ENCODE results near the gene APOB. TPM values are rescaled to one million over a fixed set of nuclear protein-coding genes. Genes with fewer than 3 reads are reported as not detected.

APOB gene
- total RNA-seq, 4 donors from 2014 or later, result 0.11 to 0.13 TPM; not detected in 2

DNA sequence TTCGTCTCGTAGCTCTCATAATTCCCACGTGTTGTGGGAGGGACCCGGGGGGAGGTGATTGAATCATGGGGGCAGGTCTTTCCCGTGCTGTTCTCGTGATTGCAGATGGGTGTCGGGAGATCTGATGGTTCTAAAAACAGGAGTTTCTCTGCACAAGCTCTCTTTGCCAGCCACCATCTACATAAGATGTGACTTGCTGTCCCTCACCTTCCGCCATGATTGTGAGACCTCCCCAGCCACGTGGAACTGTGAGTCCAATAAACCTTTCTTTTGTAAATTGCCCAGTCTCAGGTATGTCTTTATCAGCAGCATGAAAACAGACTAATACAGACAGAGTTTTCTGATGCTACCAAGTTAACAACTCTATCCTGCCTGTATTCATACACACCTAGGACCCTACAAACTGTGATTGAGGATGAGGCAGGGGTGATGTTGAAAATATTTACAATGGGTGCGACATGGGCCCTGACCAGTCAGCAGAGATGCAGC is 3.9 kb downstream of the APOB start:
- no peaks in the 10 kb centered on the region for H3K27me3 ChIP-seq
- 80% methylated on average over 10 of the region's 10 CpGs for WGBS, 2 donors

DNA sequence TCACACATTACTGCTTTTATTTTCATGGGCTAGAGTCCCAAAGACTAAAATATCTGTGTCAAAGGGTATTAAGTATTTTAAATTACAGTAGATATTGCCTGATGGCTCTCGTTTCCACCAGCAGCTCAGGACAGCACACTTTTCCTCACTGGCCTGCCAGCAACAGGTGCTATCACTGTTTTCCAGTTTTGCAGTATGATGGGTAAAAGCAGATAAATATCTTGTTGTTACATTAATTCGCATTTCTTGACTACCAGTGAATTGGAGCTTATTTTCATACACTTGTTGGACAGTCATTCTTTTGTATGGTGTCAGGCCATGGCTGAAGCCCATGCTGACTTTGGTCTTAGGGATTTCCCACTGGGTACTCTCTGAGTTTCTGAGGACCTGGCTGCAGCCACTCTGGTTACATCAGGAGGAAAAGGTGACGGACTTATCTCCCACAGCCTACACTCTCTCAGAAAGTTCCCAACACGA is 4.8 kb downstream of the APOB start:
- H3K36me3 ChIP-seq, result no peaks in the 10 kb centered on the region
- H3K4me3 ChIP-seq (replicated peaks in 1 of 3), result no peak overlapping the region
- H3K27me3 ChIP-seq, result no peaks in the 10 kb centered on the region
- 57 to 72% methylated on average over 4 of the region's 4 CpGs for WGBS, 2 donors
- intact Hi-C loops (cut with DNase I), result no loop called here
- H3K9me3 ChIP-seq, result no peaks in the 10 kb centered on the region
- DNase-seq, result no peak
- peaks cover 4 to 15% of the 10 kb centered on the region in 2 donors for H3K4me1 ChIP-seq
- no peak overlapping the region for H3K27ac ChIP-seq
- TF ChIP-seq POLR2A (IDR thresholded peaks at IDR 0.05), result no peak
- TF ChIP-seq, protein P1, sequence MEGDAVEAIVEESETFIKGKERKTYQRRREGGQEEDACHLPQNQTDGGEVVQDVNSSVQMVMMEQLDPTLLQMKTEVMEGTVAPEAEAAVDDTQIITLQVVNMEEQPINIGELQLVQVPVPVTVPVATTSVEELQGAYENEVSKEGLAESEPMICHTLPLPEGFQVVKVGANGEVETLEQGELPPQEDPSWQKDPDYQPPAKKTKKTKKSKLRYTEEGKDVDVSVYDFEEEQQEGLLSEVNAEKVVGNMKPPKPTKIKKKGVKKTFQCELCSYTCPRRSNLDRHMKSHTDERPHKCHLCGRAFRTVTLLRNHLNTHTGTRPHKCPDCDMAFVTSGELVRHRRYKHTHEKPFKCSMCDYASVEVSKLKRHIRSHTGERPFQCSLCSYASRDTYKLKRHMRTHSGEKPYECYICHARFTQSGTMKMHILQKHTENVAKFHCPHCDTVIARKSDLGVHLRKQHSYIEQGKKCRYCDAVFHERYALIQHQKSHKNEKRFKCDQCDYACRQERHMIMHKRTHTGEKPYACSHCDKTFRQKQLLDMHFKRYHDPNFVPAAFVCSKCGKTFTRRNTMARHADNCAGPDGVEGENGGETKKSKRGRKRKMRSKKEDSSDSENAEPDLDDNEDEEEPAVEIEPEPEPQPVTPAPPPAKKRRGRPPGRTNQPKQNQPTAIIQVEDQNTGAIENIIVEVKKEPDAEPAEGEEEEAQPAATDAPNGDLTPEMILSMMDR (IDR thresholded peaks at IDR 0.05), result no peak

More for the DNA sequence above, 3.9 kb downstream of the APOB start:
- TF ChIP-seq POLR2A (IDR thresholded peaks at IDR 0.05), result no peak
- TF ChIP-seq, protein P1 (IDR thresholded peaks at IDR 0.05), result no peak
- DNase-seq, result no peak
- intact Hi-C loops (cut with DNase I), result loop anchor here (5.0 kb wide), 1 partner anchor 277 kb away; no protein-coding TSS in a partner anchor
- Histone ChIP-seq H3K9me3 (no peaks in the 10 kb centered on the region), H3K36me3 (no peaks in the 10 kb centered on the region), H3K27ac (no peak overlapping the region), H3K4me3 (replicated peaks in 1 of 3) (no peak overlapping the region), H3K4me1 (peaks cover 4 to 15% of the 10 kb centered on the region in 2 donors)

DNA sequence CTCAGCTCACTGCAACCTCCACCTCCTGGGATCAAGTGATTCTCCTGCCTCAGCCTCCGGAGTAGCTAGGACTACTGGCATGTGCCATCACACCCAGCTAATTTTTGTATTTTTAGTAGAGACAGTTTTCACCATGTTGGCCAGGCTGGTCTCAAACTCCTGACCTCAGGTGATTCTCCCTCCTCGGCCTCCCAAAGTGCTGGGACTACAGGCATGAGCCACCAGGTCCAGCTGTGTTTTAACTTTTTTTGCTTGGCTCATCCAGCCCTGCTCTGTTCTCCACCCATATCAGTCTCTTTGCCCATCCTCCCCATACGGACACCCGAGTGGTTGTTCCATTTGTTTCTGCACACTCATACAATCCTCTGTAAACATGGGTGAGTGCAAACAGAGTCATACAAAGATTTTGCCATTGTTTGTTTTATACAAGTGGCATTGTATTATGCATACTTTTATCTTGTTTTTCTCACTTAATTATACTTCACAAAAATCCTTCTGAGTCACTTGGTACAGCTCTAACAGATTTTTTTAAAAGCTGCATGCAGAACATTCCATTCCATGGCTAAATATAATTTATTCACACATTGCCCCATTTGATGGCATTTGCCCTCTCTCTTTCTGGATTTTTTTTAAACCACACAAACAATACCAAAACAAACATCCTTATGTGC is 5.3 kb downstream of the APOB start:
- no peak overlapping the region for H3K4me3 ChIP-seq (replicated peaks in 1 of 3)
- H3K36me3 ChIP-seq, result no peaks in the 10 kb centered on the region
- H3K4me1 ChIP-seq, result peaks cover 4 to 10% of the 10 kb centered on the region in 2 donors
- 74 to 79% methylated on average over 4 of the region's 4 CpGs for WGBS, 2 donors
- TF ChIP-seq, protein P1 (IDR thresholded peaks at IDR 0.05), result no peak
- no peaks in the 10 kb centered on the region for H3K27me3 ChIP-seq
- no peak overlapping the region for H3K27ac ChIP-seq
- intact Hi-C loops (cut with DNase I), result no loop called here
- no peak for DNase-seq
- no peaks in the 10 kb centered on the region for H3K9me3 ChIP-seq

DNA sequence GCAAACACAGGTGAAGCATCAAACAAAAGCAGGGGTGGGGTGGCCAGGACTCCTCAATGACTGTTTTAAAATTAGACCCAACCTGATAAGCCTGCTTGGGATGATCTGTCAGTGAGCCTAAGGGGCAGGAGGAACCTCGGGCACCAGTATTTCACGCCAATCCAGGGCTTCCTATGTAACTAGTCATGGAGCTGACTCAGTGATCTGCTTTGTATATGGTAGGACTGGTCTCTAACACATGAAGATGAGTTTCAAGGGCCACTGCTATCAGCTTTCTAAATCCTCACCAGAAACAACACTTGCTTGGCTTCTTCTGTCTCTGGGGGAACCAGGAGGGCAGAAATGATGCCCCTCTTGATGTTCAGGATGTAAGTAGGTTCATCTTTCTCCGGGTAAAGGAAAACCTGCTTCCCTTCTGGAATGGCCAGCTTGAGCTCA is 6.2 kb downstream of the APOB start:
- WGBS, 2 donors, result 84 to 88% methylated on average over 3 of the region's 3 CpGs
- TF ChIP-seq, protein P1 (IDR thresholded peaks at IDR 0.05), result no peak
- TF ChIP-seq POLR2A (IDR thresholded peaks at IDR 0.05), result no peak
- no peak overlapping the region for H3K27ac ChIP-seq
- no peaks in the 10 kb centered on the region for H3K27me3 ChIP-seq
- H3K9me3 ChIP-seq, result no peaks in the 10 kb centered on the region
- intact Hi-C loops (cut with DNase I), result no loop called here
- H3K4me1 ChIP-seq, result peaks cover 4 to 5% of the 10 kb centered on the region in 2 donors
- DNase-seq, result no peak
- H3K36me3 ChIP-seq, result no peaks in the 10 kb centered on the region
- H3K4me3 ChIP-seq (replicated peaks in 1 of 3), result no peak overlapping the region
